ENCODE results near the gene ARHGAP22.

The ARHGAP22 gene

GRCh38 chr10:48406658-48407057, 198.2 kb downstream of the ARHGAP22 start:
- Histone ChIP-seq H3K27me3 (ENCODE audit: control insufficient read depth in 5 of 5, insufficient read depth in 4 of 5, low read length in 5 of 5) (no peaks in the 10 kb centered on the region), H3K4me3 (ENCODE audit: low read depth in 1 of 5, low read length in 5 of 5) (no peak overlapping the region), H3K36me3 (ENCODE audit: control insufficient read depth in 5 of 5, insufficient read depth in 5 of 5, low read length in 5 of 5) (peaks cover 9 to 29% (median 11%) of the 10 kb centered on the region in 5 donors), H3K4me1 (ENCODE audit: control insufficient read depth in 5 of 5, insufficient read depth in 5 of 5, low read length in 5 of 5) (peaks cover 0 to 17% (median 8%) of the 10 kb centered on the region in 5 donors), H3K27ac (ENCODE audit: low read depth, low read length) (no peak overlapping the region), H3K9ac (ENCODE audit: low read length in 5 of 5) (no peak overlapping the region), H3K9me3 (ENCODE audit: control insufficient read depth in 5 of 5, low read length in 5 of 5) (peaks cover 0 to 2% (median 0%) of the 10 kb centered on the region in 5 donors)

DNA sequence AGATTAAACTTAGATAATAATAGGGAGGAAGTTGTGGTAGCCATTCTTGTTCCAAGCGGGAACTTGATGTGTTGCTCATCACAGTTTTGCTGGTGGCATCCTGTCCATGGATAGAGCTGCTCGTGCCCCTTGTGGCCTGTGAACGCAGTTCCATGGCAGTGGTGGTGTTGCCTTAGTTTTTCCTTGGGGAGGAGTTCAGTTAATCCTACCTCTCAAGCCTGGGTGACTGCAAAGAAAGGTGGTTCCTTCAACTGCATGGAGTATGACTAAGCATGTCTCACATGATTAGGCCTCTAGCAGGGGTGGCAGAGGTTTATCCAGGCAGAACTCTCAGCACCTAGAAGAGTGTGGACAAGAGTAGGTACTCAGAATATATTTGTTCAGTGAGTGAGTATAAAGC, 198.7 kb downstream of the ARHGAP22 start:
- Histone ChIP-seq H3K9me3 (ENCODE audit: control insufficient read depth in 5 of 5, low read length in 5 of 5) (no peaks in the 10 kb centered on the region), H3K27ac (ENCODE audit: low read depth, low read length) (peak overlapping the region; percentile 32)

DNA sequence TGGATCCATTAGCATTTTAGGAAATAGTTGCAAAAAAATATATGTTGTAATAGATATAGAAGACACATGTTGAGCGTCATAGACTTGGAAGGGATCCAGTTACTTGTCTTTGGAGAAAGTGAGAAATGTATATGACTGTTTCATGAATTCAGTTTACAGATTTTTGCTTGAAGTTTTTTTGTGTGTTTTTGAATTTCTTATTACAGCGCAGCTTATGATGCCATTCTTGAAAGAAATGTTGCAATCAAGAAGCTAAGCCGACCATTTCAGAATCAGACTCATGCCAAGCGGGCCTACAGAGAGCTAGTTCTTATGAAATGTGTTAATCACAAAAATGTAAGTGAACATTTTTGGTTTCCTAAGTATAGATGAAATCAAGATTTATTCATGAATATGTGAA, 200.2 kb downstream of the ARHGAP22 start:
- H3K27ac ChIP-seq (ENCODE audit: low read depth, low read length), result no peak overlapping the region

More for the DNA sequence above, 198.7 kb downstream of the ARHGAP22 start:
- peaks cover 0 to 17% (median 8%) of the 10 kb centered on the region in 5 donors for H3K4me1 ChIP-seq (ENCODE audit: control insufficient read depth in 5 of 5, insufficient read depth in 5 of 5, low read length in 5 of 5)
- H3K9ac ChIP-seq (ENCODE audit: low read length in 5 of 5), result no peak overlapping the region
- H3K4me3 ChIP-seq (ENCODE audit: low read depth in 1 of 5, low read length in 5 of 5), result no peak overlapping the region
- H3K27me3 ChIP-seq (ENCODE audit: control insufficient read depth in 5 of 5, insufficient read depth in 4 of 5, low read length in 5 of 5), result no peaks in the 10 kb centered on the region
- H3K36me3 ChIP-seq (ENCODE audit: control insufficient read depth in 5 of 5, insufficient read depth in 5 of 5, low read length in 5 of 5), result peaks cover 8 to 26% (median 11%) of the 10 kb centered on the region in 5 donors

DNA sequence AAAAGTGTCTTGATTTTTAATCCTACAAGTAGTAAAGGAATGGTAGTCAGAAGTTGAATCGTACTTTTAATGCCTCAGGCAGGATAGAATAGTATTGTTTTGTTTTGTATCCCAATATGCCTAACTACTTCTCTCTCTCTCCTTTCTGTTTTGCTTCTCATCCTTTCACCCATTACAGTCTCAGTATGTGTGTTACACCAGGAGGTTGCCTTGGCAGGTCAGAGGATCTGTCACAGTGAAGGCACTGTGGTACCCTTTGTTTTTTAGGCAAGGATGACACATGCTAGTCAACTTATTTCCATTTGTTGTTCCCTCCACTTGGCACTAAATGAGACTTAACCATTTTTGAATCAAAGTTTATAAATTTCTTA, 204.0 kb downstream of the ARHGAP22 start:
- H3K27me3 ChIP-seq (ENCODE audit: control insufficient read depth in 5 of 5, insufficient read depth in 4 of 5, low read length in 5 of 5), result no peaks in the 10 kb centered on the region
- no peak overlapping the region for H3K9ac ChIP-seq (ENCODE audit: low read length in 5 of 5)
- H3K4me3 ChIP-seq (ENCODE audit: low read depth in 1 of 5, low read length in 5 of 5), result no peak overlapping the region
- H3K4me1 ChIP-seq (ENCODE audit: control insufficient read depth in 5 of 5, insufficient read depth in 5 of 5, low read length in 5 of 5), result peaks cover 0 to 58% (median 27%) of the 10 kb centered on the region in 5 donors
- H3K9me3 ChIP-seq (ENCODE audit: control insufficient read depth in 5 of 5, low read length in 5 of 5), result no peaks in the 10 kb centered on the region
- no peak overlapping the region for H3K27ac ChIP-seq (ENCODE audit: low read depth, low read length)
- H3K36me3 ChIP-seq (ENCODE audit: control insufficient read depth in 5 of 5, insufficient read depth in 5 of 5, low read length in 5 of 5), result peaks cover 0 to 3% (median 0%) of the 10 kb centered on the region in 5 donors

More for the DNA sequence above, 200.2 kb downstream of the ARHGAP22 start:
- Histone ChIP-seq H3K4me1 (ENCODE audit: control insufficient read depth in 5 of 5, insufficient read depth in 5 of 5, low read length in 5 of 5) (peaks cover 0 to 32% (median 19%) of the 10 kb centered on the region in 5 donors), H3K9me3 (ENCODE audit: control insufficient read depth in 5 of 5, low read length in 5 of 5) (no peaks in the 10 kb centered on the region), H3K36me3 (ENCODE audit: control insufficient read depth in 5 of 5, insufficient read depth in 5 of 5, low read length in 5 of 5) (peaks cover 0 to 13% (median 5%) of the 10 kb centered on the region in 5 donors), H3K27me3 (ENCODE audit: control insufficient read depth in 5 of 5, insufficient read depth in 4 of 5, low read length in 5 of 5) (no peaks in the 10 kb centered on the region), H3K4me3 (ENCODE audit: low read depth in 1 of 5, low read length in 5 of 5) (no peak overlapping the region), H3K9ac (ENCODE audit: low read length in 5 of 5) (no peak overlapping the region)

DNA sequence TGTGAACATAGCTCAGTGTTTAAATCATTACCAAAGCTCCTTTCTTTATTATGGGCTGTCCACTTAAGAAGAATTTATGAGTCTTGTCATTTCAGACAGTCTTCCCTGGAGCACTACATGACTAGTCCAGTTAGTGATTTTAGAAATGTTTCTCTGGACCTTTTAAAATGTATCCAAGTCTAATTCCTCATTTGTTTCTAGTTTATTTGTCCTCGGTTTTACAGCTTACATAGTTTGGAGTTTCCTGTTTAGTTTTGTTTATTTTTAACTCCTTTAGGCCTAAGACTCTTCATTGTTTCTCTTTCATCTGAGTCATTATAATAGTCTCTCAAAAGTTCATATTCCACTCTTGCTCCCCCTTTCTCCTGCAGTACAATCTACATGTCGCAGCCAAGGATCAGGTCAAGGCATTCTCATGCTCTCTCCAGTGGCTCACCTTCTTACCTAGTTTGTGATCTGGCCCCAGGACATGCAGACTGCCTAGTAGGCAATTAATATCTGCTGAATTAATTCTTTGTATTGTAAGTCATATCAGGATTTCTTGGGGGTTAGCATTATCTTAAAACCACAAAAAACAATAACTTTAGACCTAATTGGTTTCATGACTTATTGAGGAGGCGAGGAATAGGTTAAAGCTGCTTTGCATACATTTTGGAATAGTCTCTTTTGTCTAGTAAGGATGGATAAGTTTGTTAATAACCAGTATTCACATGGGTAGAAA, 204.6 kb downstream of the ARHGAP22 start:
- no peak overlapping the region for H3K9ac ChIP-seq (ENCODE audit: low read length in 5 of 5)

DNA sequence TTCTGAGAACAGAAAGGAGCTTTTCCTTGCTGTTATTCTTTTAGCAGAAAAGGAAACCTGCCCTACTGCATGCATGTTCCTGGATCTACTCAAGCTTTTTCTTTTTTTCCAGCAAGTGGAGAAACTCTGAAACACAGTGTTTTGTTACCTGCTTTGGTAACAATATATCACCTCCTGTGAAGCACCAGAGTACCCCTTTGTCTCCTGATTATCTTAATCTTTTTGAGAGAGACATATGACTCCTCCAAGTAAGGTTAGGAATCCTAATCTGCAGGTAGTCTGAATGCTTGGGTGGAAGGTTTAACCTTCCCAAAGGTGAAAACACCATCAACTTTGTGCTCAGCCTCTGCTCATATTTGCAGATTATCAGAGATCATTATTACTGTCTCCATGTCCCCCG, 205.3 kb downstream of the ARHGAP22 start:
- Histone ChIP-seq H3K4me1 (ENCODE audit: control insufficient read depth in 5 of 5, insufficient read depth in 5 of 5, low read length in 5 of 5) (peaks cover 0 to 52% (median 27%) of the 10 kb centered on the region in 5 donors), H3K9ac (ENCODE audit: low read length in 5 of 5) (no peak overlapping the region), H3K4me3 (ENCODE audit: low read depth in 1 of 5, low read length in 5 of 5) (no peak overlapping the region), H3K36me3 (ENCODE audit: control insufficient read depth in 5 of 5, insufficient read depth in 5 of 5, low read length in 5 of 5) (peaks cover 0 to 3% (median 0%) of the 10 kb centered on the region in 5 donors), H3K27ac (ENCODE audit: low read depth, low read length) (peak overlapping the region; percentile 52), H3K9me3 (ENCODE audit: control insufficient read depth in 5 of 5, low read length in 5 of 5) (no peaks in the 10 kb centered on the region), H3K27me3 (ENCODE audit: control insufficient read depth in 5 of 5, insufficient read depth in 4 of 5, low read length in 5 of 5) (no peaks in the 10 kb centered on the region)

More for the DNA sequence above, 204.6 kb downstream of the ARHGAP22 start:
- Histone ChIP-seq H3K4me1 (ENCODE audit: control insufficient read depth in 5 of 5, insufficient read depth in 5 of 5, low read length in 5 of 5) (peaks cover 0 to 54% (median 27%) of the 10 kb centered on the region in 5 donors), H3K27ac (ENCODE audit: low read depth, low read length) (peak overlapping the region; percentile 52), H3K27me3 (ENCODE audit: control insufficient read depth in 5 of 5, insufficient read depth in 4 of 5, low read length in 5 of 5) (no peaks in the 10 kb centered on the region), H3K9me3 (ENCODE audit: control insufficient read depth in 5 of 5, low read length in 5 of 5) (no peaks in the 10 kb centered on the region), H3K4me3 (ENCODE audit: low read depth in 1 of 5, low read length in 5 of 5) (no peak overlapping the region), H3K36me3 (ENCODE audit: control insufficient read depth in 5 of 5, insufficient read depth in 5 of 5, low read length in 5 of 5) (peaks cover 0 to 3% (median 0%) of the 10 kb centered on the region in 5 donors)

DNA sequence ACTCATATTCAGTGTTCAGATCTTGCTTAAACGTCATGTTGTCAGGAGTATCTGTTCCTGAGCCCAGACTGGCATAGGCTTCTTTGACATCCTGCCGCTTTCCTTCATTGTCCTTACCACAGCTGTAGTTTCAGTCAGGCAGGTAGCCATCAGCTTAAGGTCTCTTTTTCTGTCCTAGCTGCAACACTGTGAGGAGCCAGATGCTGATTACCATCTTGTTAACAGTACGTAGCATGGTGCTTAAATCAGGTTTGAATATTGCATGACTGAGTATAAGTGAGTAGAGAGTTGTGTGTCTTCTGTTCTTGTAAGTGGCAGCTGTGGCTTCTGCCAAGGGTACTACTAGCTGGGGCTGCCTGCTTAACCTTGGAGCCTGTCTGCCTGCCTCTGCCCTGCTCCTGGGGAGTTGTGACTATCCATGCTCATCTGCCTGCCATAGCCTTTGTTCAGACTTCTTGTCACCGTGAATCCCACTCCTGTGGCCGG, 205.8 kb downstream of the ARHGAP22 start:
- Histone ChIP-seq H3K4me1 (ENCODE audit: control insufficient read depth in 5 of 5, insufficient read depth in 5 of 5, low read length in 5 of 5) (peaks cover 0 to 48% (median 24%) of the 10 kb centered on the region in 5 donors), H3K27me3 (ENCODE audit: control insufficient read depth in 5 of 5, insufficient read depth in 4 of 5, low read length in 5 of 5) (no peaks in the 10 kb centered on the region), H3K9me3 (ENCODE audit: control insufficient read depth in 5 of 5, low read length in 5 of 5) (no peaks in the 10 kb centered on the region), H3K36me3 (ENCODE audit: control insufficient read depth in 5 of 5, insufficient read depth in 5 of 5, low read length in 5 of 5) (no peaks in the 10 kb centered on the region), H3K4me3 (ENCODE audit: low read depth in 1 of 5, low read length in 5 of 5) (no peak overlapping the region), H3K27ac (ENCODE audit: low read depth, low read length) (peak overlapping the region; percentile 52), H3K9ac (ENCODE audit: low read length in 5 of 5) (no peak overlapping the region)

DNA sequence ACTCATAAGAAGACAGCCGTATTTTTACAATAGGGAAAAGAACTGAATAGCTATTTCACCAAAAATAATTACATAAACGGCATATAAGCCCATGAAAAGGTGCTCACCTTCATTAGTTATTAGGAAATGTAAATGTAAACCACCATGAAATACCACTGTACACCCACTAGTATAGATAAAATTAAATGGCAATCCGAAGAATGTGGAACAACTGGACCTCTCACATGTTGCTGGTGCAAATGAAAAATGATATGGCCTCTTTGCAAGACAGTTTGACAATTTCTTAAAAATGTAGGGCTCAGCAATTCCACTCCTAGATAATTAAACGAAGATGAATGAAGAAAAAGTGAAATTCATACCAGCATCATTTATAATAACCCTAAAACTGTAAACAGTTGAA, 206.6 kb downstream of the ARHGAP22 start:
- no peaks in the 10 kb centered on the region for H3K36me3 ChIP-seq (ENCODE audit: control insufficient read depth in 5 of 5, insufficient read depth in 5 of 5, low read length in 5 of 5)
- no peaks in the 10 kb centered on the region for H3K27me3 ChIP-seq (ENCODE audit: control insufficient read depth in 5 of 5, insufficient read depth in 4 of 5, low read length in 5 of 5)
- no peak overlapping the region for H3K4me3 ChIP-seq (ENCODE audit: low read depth in 1 of 5, low read length in 5 of 5)
- H3K9ac ChIP-seq (ENCODE audit: low read length in 5 of 5), result no peak overlapping the region
- peaks cover 0 to 46% (median 24%) of the 10 kb centered on the region in 5 donors for H3K4me1 ChIP-seq (ENCODE audit: control insufficient read depth in 5 of 5, insufficient read depth in 5 of 5, low read length in 5 of 5)
- H3K27ac ChIP-seq (ENCODE audit: low read depth, low read length), result no peak overlapping the region
- H3K9me3 ChIP-seq (ENCODE audit: control insufficient read depth in 5 of 5, low read length in 5 of 5), result no peaks in the 10 kb centered on the region
